A549 (cell line): ENCODE measurements around the gene IFI27L1. TPM values are rescaled to one million over a fixed set of nuclear protein-coding genes. Genes with fewer than 3 reads are reported as not detected.

Experiments used
- ATAC-seq, 2 experiments: fragments of 200-7000 bp in 1 of 2; fragments of >200 bp in 1 of 2; cut with Nextera tagmentation in 1 of 2; cut with Tn5 transposase in 1 of 2; 3 replicates each; pipeline versions ENCODE4 v1.8.0 to v1.9.1; 2018 to 2020; ENCODE audit warnings: mild to moderate bottlenecking in 1 of 2, moderate library complexity in 1 of 2
- CTCF ChIA-PET: fragments of 300-600 bp; sonication (Branson Sonifier 250); formaldehyde crosslinking; extraction: SDS; loops from one replicate; lab custom pipeline; 2021; ENCODE audit warnings: antibody characterized with exemption, inconsistent platforms; lab: Yijun Ruan, JAX
- POLR2A ChIA-PET: fragments of 350-600 bp; formaldehyde crosslinking; extraction: SDS; loops from one replicate; lab custom pipeline; 2021; ENCODE audit warnings: antibody characterized with exemption, inconsistent platforms; lab: Yijun Ruan, JAX
- DNase-seq, 2 experiments: peaks; one replicate each; pipeline versions ENCODE4 v3.0.0 to v3.0.0-alpha.2; 2011 to 2016; ENCODE audit warnings: low read depth in 1 of 2, low spot score in 1 of 2
- FAIRE-seq: peaks from 2 replicates; lab custom pipeline; 2011; peaks lifted over from hg19 to GRCh38; lab: Jason Lieb, UNC
- H3K27ac ChIP-seq, 2 experiments: fragments of >200 bp; sonication (Bioruptor Twin); formaldehyde crosslinking; 3 replicates each; pipeline ENCODE4 v1.5.1; 2016 to 2017
- H3K4me1 ChIP-seq: fragments of >200 bp; sonication (Bioruptor Twin); formaldehyde crosslinking; 3 replicates; pipeline ENCODE4 v1.6.1; 2016
- H3K4me2 ChIP-seq: fragments of >200 bp; sonication (Bioruptor Twin); formaldehyde crosslinking; 3 replicates; pipeline ENCODE4 v1.6.1; 2016
- H3K4me3 ChIP-seq: fragments of >200 bp; sonication (Bioruptor Twin); formaldehyde crosslinking; 3 replicates; pipeline ENCODE4 v1.5.1; 2016
- H3K9me3 ChIP-seq: fragments of >200 bp; sonication (Bioruptor Twin); formaldehyde crosslinking; 3 replicates; pipeline ENCODE4 v1.6.1; 2016
- BHLHE40 ChIP-seq: IDR thresholded peaks from 2 replicates; pipeline ENCODE4 v1.6.1; 2012; ENCODE audit warnings: low read depth, low read length, inconsistent platforms
- CBX2 ChIP-seq: fragments of 200-600 bp; sonication (generic); IDR thresholded peaks from 2 replicates; pipeline ENCODE4 v1.6.1; 2016; ENCODE audit warnings: low read depth, mild to moderate bottlenecking, borderline replicate concordance
- CHD2 ChIP-seq: fragments of 150-350 bp; IDR thresholded peaks from 2 replicates; pipeline ENCODE4 v1.6.1; 2014; ENCODE audit warnings: low read length; ENCODE audit not compliant: partially characterized antibody
- E2F6 ChIP-seq: IDR thresholded peaks from 2 replicates; pipeline ENCODE4 v1.6.1; 2012; ENCODE audit warnings: low read depth, borderline replicate concordance
- EHF ChIP-seq: fragments of 250-450 bp; sonication (Bioruptor Pico); IDR thresholded peaks from 2 replicates; pipeline ENCODE4 v1.5.0; 2020; ENCODE audit warnings: mild to moderate bottlenecking
- EHMT2 ChIP-seq: fragments of 200-600 bp; sonication (generic); IDR thresholded peaks from 2 replicates; pipeline ENCODE4 v1.6.1; 2016; ENCODE audit warnings: antibody characterized with exemption, low read depth, mild to moderate bottlenecking, moderate library complexity
- EP300 ChIP-seq, 2 experiments: fragments of >200 bp; sonication (Bioruptor Twin); formaldehyde crosslinking; IDR thresholded peaks; 2 replicates in 1 of 2; 3 replicates in 1 of 2; pipeline ENCODE4 v1.6.1; 2016 to 2017
- FOSB ChIP-seq: fragments of 250-450 bp; sonication (Bioruptor Pico); IDR thresholded peaks from 2 replicates; pipeline ENCODE4 v1.5.0; 2020; ENCODE audit warnings: mild to moderate bottlenecking, moderate library complexity
- FOSL2 ChIP-seq, 2 experiments: fragments of 450-650 bp in 1 of 2; fragments of >200 bp in 1 of 2; sonication (Bioruptor Twin) in 1 of 2; formaldehyde crosslinking; IDR thresholded peaks; 2 replicates each; pipeline versions ENCODE4 v1.5.0 to v1.6.1; 2016 to 2020; ENCODE audit warnings: mild to moderate bottlenecking in 1 of 2, moderate library complexity in 1 of 2
- GATA3 ChIP-seq: IDR thresholded peaks from 2 replicates; pipeline ENCODE4 v1.6.1; 2012; ENCODE audit warnings: borderline replicate concordance
- HDAC2 ChIP-seq: fragments of 200-600 bp; sonication (generic); IDR thresholded peaks from 2 replicates; pipeline ENCODE4 v1.6.1; 2016
- HES2 ChIP-seq: fragments of >200 bp; sonication (Bioruptor Twin); formaldehyde crosslinking; IDR thresholded peaks from 2 replicates; pipeline ENCODE4 v1.6.1; 2016
- HOXA7 ChIP-seq: fragments of 250-450 bp; sonication (Bioruptor Pico); IDR thresholded peaks from 2 replicates; pipeline ENCODE4 v1.5.0; 2020; ENCODE audit warnings: mild to moderate bottlenecking, moderate library complexity
- JUN ChIP-seq, 2 experiments: fragments of >200 bp; sonication (Bioruptor Twin); formaldehyde crosslinking; IDR thresholded peaks; 2 replicates in 1 of 2; 3 replicates in 1 of 2; pipeline ENCODE4 v1.6.1; 2016 to 2017
- KDM5A ChIP-seq: fragments of 200-600 bp; sonication (generic); IDR thresholded peaks from 2 replicates; pipeline ENCODE4 v1.6.1; 2016; ENCODE audit warnings: antibody characterized with exemption, mild to moderate bottlenecking
- MAFK ChIP-seq: fragments of 450-650 bp; IDR thresholded peaks from 2 replicates; pipeline ENCODE4 v1.6.1; 2014; ENCODE audit not compliant: partially characterized antibody
- MAX ChIP-seq: IDR thresholded peaks from 2 replicates; pipeline ENCODE4 v1.6.1; 2012
- MYC ChIP-seq: IDR thresholded peaks from 2 replicates; pipeline ENCODE4 v1.6.1; 2012; ENCODE audit warnings: mild to moderate bottlenecking, inconsistent platforms, low read length, improper control_type of control experiment, borderline replicate concordance
- NPAS2 ChIP-seq: fragments of 250-450 bp; sonication (Bioruptor Pico); IDR thresholded peaks from 2 replicates; pipeline ENCODE4 v1.8.0; 2022; ENCODE audit warnings: mild to moderate bottlenecking, moderate library complexity, borderline replicate concordance
- NR3C1 ChIP-seq: fragments of >200 bp; sonication (Bioruptor Twin); formaldehyde crosslinking; IDR thresholded peaks from 3 replicates; pipeline ENCODE4 v1.6.1; 2017
- PBX3 ChIP-seq: IDR thresholded peaks from 2 replicates; pipeline ENCODE4 v1.6.1; 2012
- SMC3 ChIP-seq: fragments of >200 bp; sonication (Bioruptor Twin); formaldehyde crosslinking; IDR thresholded peaks from 3 replicates; pipeline ENCODE4 v1.6.1; 2018; ENCODE audit warnings: inconsistent platforms
- SREBF2 ChIP-seq: fragments of 450-650 bp; IDR thresholded peaks from 2 replicates; pipeline ENCODE4 v1.6.1; 2014; ENCODE audit warnings: mild to moderate bottlenecking, moderate library complexity
- TFCP2L1 ChIP-seq: fragments of 250-450 bp; sonication (Bioruptor Pico); IDR thresholded peaks from 2 replicates; pipeline ENCODE4 v1.5.0; 2021; ENCODE audit warnings: mild to moderate bottlenecking
- TP53 ChIP-seq: fragments of 250-450 bp; sonication (Bioruptor Pico); IDR thresholded peaks from 2 replicates; pipeline ENCODE4 v1.5.0; 2021; ENCODE audit warnings: mild to moderate bottlenecking, moderate library complexity
- ZC3H11A ChIP-seq: fragments of 450-650 bp; IDR thresholded peaks from 2 replicates; pipeline ENCODE4 v1.6.1; 2014; ENCODE audit warnings: antibody characterized with exemption, mild to moderate bottlenecking
- WGBS: methylation state at CpG from one replicate; pipeline ENCODE4 v1.1.6; 2017; ENCODE audit errors: missing lambda C conversion rate; 5-methylcytosine and 5-hydroxymethylcytosine counted together
- polyA plus RNA-seq, 4 experiments: library from polyadenylated mRNA; depleted of rRNA in 3 of 4; stranded (reverse); fragments of >200 nt; fragmentation: RNase III in 1 of 4; extraction: RNeasy Plus Mini Kit Qiagen cat#74134 plus additional on column Dnase treatment in 1 of 4; gene quantifications; 2 replicates in 3 of 4; 3 replicates in 1 of 4; pipeline ENCODE4 v1.2.3, GENCODE V29; 2011 to 2017

IFI27L1 gene
- polyA plus RNA-seq, 2 of the 4 experiments (the other 2 are of a cell fraction) = 15.9 to 28.0 TPM

- Histone ChIP-seq H3K4me2 (no peak overlapping the region), H3K4me3 (no peak overlapping the region), H3K4me1 (no peaks in the 10 kb centered on the region), H3K27ac (no peak overlapping the region), H3K9me3 (peaks cover 7% of the 10 kb centered on the region; the same call in 1 of the 3 replicates)
- 80% methylated on average over 6 of the region's 9 CpGs for WGBS
- POLR2A ChIA-PET = interaction anchor here (0.5 kb wide), 1 partner anchor 36 kb away, joined by 4 read pairs; no protein-coding TSS in a partner anchor
- ATAC-seq = no peak
- CTCF ChIA-PET = interaction anchor here (0.7 to 9.5 kb wide), 4 partner anchors 8 to 104 kb away, joined by 3 to 78 read pairs (median 15); no protein-coding TSS in a partner anchor
- TF ChIP-seq NR3C1 = no peak
- no peak for TF ChIP-seq MAFK
- no peak for TF ChIP-seq HES2
- TF ChIP-seq NPAS2 (CRISPR knock-in tag) = no peak
- no peak for TF ChIP-seq EP300 (IDR thresholded peaks at IDR 0.05)
- no peak for TF ChIP-seq CHD2
- TF ChIP-seq MYC = no peak
- no peak for TF ChIP-seq EHF (CRISPR knock-in tag)
- no peak for TF ChIP-seq BHLHE40
- no peak for TF ChIP-seq MAX
- TF ChIP-seq CBX2 = no peak
- no peak for TF ChIP-seq FOSB
- no peak for TF ChIP-seq TP53 (CRISPR knock-in tag)
- TF ChIP-seq FOSL2 (IDR thresholded peaks at IDR 0.05) = no peak
- no peak for TF ChIP-seq FOSL2 (CRISPR knock-in tag; IDR thresholded peaks at IDR 0.05)
- no peak for FAIRE-seq
- DNase-seq = no peak
These were observed 43.2 kb upstream of the IFI27L1 start for GRCh38 chr14:94037954-94038353.

GRCh38 chr14:94038510-94038909, 42.6 kb upstream of the IFI27L1 start:
- Histone ChIP-seq H3K9me3 (peaks cover 7% of the 10 kb centered on the region; the same call in 1 of the 3 replicates), H3K4me3 (no peak overlapping the region), H3K4me2 (no peak overlapping the region), H3K27ac (no peak overlapping the region), H3K4me1 (no peaks in the 10 kb centered on the region)
- FAIRE-seq = no peak
- ChIA-PET CTCF (interaction anchor here (2.7 to 9.5 kb wide), 3 partner anchors 7 to 99 kb away, joined by 12 to 78 read pairs (median 18); no protein-coding TSS in a partner anchor), POLR2A (no interaction called here)
- 64% methylated on average over 6 of the region's 7 CpGs for WGBS
- TF ChIP-seq CBX2 (no peak), HOXA7 (CRISPR knock-in tag) (no peak), GATA3 (no peak), EHMT2 (no peak), TFCP2L1 (CRISPR knock-in tag) (no peak), HDAC2 (no peak), ZC3H11A (no peak), KDM5A (no peak), BHLHE40 (no peak), FOSB (no peak), SMC3 (no peak), SREBF2 (no peak), JUN (IDR thresholded peaks at IDR 0.05) (no peak)
- TF ChIP-seq, all 56 proteins: peak for 0
- ATAC-seq (no peak), DNase-seq (no peak)

GRCh38 chr14:94038921-94039629, 42.0 kb upstream of the IFI27L1 start:
- ATAC-seq = no peak
- FAIRE-seq = no peak
- TF ChIP-seq GATA3 = no peak
- no peak for TF ChIP-seq E2F6
- no peak for TF ChIP-seq PBX3
- no peak for TF ChIP-seq TFCP2L1 (CRISPR knock-in tag)
- no peak for TF ChIP-seq BHLHE40
- Histone ChIP-seq H3K9me3 (peaks cover 7% of the 10 kb centered on the region; the same call in 1 of the 3 replicates), H3K4me2 (no peak overlapping the region), H3K4me1 (no peaks in the 10 kb centered on the region), H3K27ac (no peak overlapping the region), H3K4me3 (no peak overlapping the region)
- POLR2A ChIA-PET = no interaction called here
- 82% methylated on average over 11 of the region's 11 CpGs for WGBS
- no peak for DNase-seq
- CTCF ChIA-PET = interaction anchor here (0.8 to 9.5 kb wide), 5 partner anchors 41 to 141 kb away, joined by 3 to 78 read pairs (median 6); no protein-coding TSS in a partner anchor
